Subcutaneous adipose tissue (tissue), 4 donors: Measurements from ENCODE around the gene GBF1. TPM values are rescaled to one million over a fixed set of nuclear protein-coding genes. Genes with fewer than 3 reads are reported as not detected.

Experiments used
- CTCF ChIP-seq: fragments of 450-650 bp; IDR thresholded peaks from one replicate; pipeline ENCODE4 v1.5.1; 2016; ENCODE audit warnings: low read depth, mild to moderate bottlenecking, control low read depth, antibody characterized with exemption, moderate library complexity
- total RNA-seq, 4 donors: library from RNA; depleted of rRNA; stranded (reverse); fragments of >200 nt; gene quantifications; one replicate each; pipeline ENCODE4 v1.1.0, GENCODE V29; 2016

The GBF1 gene
- total RNA-seq, 4 donors from 2014 or later = 21.6 to 34.3 (median 24.0) TPM

- TF ChIP-seq CTCF = no peak
These were observed 180.1 kb downstream of the GBF1 start for GRCh38 chr10:102425444-102425843.

- no peak for TF ChIP-seq CTCF
These were observed 181.5 kb downstream of the GBF1 start for GRCh38 chr10:102426803-102427287.

DNA sequence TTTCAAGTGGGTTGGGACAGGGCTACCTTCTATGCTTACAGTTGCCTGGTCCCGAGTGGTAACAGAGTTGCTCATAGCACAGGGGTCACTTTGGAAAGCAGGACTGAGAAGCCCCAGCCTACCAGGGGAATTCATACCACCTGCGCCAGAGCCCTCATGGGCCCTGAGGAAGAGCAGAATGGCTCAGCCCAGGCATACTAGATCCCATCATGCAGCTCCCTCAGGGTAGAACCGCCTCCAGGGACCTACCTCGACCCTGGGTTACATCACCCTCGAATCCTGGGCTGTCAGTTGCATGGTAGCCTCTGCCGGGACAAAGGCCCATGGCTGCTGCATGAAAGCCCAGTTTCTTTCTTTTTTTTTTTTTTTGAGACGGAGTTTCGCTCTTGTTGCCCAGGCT, 184.1 kb downstream of the GBF1 start:
- TF ChIP-seq CTCF = no peak

GRCh38 chr10:102431452-102432124, 186.3 kb downstream of the GBF1 start:
- no peak for TF ChIP-seq CTCF

Other genes with a start within 250 kb of the GBF1 start
- gene ARMH3, start 189.4 kb upstream of the GBF1 start, total RNA-seq = 10 to 100 TPM; 11.9 to 18.4 (median 17.9) TPM
- gene HPS6, start 180.2 kb upstream of the GBF1 start, total RNA-seq = 10 to 100 TPM in 3 of 4 donors, 1 to 10 TPM in 1; 7.2 to 27.9 (median 16.7) TPM
- 10 to 100 TPM; 15.8 to 42.0 (median 29.2) TPM for gene LDB1, start 125.2 kb upstream of the GBF1 start, total RNA-seq
- 10 to 100 TPM in 3 of 4 donors, 1 to 10 TPM in 1; 9.2 to 23.6 (median 10.3) TPM for gene PPRC1, start 112.5 kb upstream of the GBF1 start, total RNA-seq
- 10 to 100 TPM; 19.2 to 30.7 (median 22.0) TPM for gene NOLC1, start 93.1 kb upstream of the GBF1 start, total RNA-seq
- gene ELOVL3, start 19.2 kb upstream of the GBF1 start, total RNA-seq = 1 to 10 TPM; 1.3 to 3.6 (median 3.2) TPM
- not detected for gene PITX3, start 4.0 kb upstream of the GBF1 start, total RNA-seq
- 10 to 100 TPM in 3 of 4 donors, 1 to 10 TPM in 1; 7.7 to 20.3 (median 12.4) TPM for gene NFKB2, start 150.2 kb downstream of the GBF1 start, total RNA-seq
- 1 to 10 TPM in 1 of 4 donors, under 1 TPM in 3; 0.22 to 1.4 (median 0.54) TPM for gene PSD, start 173.3 kb downstream of the GBF1 start, total RNA-seq
- gene FBXL15, start 175.3 kb downstream of the GBF1 start, total RNA-seq = 10 to 100 TPM in 3 of 4 donors, 1 to 10 TPM in 1; 8.0 to 31.3 (median 15.5) TPM
- gene CUEDC2, start 187.0 kb downstream of the GBF1 start, total RNA-seq = 10 to 100 TPM; 24.0 to 50.9 (median 40.7) TPM
- gene C10orf95, start 206.0 kb downstream of the GBF1 start, total RNA-seq = not detected